Panc1 (cell line): ENCODE results near the gene AKAP13.

Experiments used
- POLR2AphosphoS5 ChIP-seq: IDR thresholded peaks from 2 replicates; pipeline ENCODE4 v1.6.1; 2012; ENCODE audit warnings: mild to moderate bottlenecking, low read depth, low read length, moderate library complexity
- TF ChIP-seq, protein P1 (sequence below): fragments of 450-650 bp; IDR thresholded peaks from 2 replicates; pipeline ENCODE4 v1.5.1; 2017; ENCODE audit warnings: mild to moderate bottlenecking
- TF ChIP-seq, protein P2 (sequence below), 2 experiments: IDR thresholded peaks; 2 replicates each; pipeline ENCODE4 v1.6.1; 2011 to 2012; ENCODE audit warnings: low read depth in 2 of 2, control low read depth in 1 of 2, low read length in 1 of 2, mild to moderate bottlenecking in 1 of 2, moderate library complexity in 1 of 2; ENCODE audit not compliant: insufficient read depth in 1 of 2

DNA sequence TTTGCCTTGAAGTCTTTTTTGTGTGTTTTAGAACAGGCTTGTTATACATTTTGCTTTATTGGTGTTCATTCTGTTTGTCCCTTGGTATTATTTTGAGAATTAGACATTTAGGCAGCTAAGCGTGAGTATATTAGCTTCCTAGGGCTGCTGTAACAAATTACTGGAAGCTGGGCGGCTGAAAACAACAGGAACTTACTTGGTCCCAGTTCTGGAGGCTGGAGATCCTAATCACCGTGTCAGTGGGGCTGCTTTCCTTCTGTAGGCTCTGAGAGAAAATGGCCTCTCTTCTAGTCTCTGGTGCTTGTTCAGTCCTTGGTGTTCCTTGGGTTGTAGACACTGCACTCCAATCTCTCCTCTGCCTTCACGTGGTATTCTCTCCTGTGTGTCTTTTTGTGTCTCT is 272.1 kb downstream of the AKAP13 start:
- TF ChIP-seq, protein P1, sequence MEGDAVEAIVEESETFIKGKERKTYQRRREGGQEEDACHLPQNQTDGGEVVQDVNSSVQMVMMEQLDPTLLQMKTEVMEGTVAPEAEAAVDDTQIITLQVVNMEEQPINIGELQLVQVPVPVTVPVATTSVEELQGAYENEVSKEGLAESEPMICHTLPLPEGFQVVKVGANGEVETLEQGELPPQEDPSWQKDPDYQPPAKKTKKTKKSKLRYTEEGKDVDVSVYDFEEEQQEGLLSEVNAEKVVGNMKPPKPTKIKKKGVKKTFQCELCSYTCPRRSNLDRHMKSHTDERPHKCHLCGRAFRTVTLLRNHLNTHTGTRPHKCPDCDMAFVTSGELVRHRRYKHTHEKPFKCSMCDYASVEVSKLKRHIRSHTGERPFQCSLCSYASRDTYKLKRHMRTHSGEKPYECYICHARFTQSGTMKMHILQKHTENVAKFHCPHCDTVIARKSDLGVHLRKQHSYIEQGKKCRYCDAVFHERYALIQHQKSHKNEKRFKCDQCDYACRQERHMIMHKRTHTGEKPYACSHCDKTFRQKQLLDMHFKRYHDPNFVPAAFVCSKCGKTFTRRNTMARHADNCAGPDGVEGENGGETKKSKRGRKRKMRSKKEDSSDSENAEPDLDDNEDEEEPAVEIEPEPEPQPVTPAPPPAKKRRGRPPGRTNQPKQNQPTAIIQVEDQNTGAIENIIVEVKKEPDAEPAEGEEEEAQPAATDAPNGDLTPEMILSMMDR: no peak
- TF ChIP-seq, protein P2, sequence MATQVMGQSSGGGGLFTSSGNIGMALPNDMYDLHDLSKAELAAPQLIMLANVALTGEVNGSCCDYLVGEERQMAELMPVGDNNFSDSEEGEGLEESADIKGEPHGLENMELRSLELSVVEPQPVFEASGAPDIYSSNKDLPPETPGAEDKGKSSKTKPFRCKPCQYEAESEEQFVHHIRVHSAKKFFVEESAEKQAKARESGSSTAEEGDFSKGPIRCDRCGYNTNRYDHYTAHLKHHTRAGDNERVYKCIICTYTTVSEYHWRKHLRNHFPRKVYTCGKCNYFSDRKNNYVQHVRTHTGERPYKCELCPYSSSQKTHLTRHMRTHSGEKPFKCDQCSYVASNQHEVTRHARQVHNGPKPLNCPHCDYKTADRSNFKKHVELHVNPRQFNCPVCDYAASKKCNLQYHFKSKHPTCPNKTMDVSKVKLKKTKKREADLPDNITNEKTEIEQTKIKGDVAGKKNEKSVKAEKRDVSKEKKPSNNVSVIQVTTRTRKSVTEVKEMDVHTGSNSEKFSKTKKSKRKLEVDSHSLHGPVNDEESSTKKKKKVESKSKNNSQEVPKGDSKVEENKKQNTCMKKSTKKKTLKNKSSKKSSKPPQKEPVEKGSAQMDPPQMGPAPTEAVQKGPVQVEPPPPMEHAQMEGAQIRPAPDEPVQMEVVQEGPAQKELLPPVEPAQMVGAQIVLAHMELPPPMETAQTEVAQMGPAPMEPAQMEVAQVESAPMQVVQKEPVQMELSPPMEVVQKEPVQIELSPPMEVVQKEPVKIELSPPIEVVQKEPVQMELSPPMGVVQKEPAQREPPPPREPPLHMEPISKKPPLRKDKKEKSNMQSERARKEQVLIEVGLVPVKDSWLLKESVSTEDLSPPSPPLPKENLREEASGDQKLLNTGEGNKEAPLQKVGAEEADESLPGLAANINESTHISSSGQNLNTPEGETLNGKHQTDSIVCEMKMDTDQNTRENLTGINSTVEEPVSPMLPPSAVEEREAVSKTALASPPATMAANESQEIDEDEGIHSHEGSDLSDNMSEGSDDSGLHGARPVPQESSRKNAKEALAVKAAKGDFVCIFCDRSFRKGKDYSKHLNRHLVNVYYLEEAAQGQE (IDR thresholded peaks at IDR 0.05; ENCODE audit: insufficient read depth in 1 of 2, low read depth in 2 of 2, low read length in 1 of 2): no peak
- no peak for TF ChIP-seq POLR2AphosphoS5
